Measurements from ENCODE around the gene SEC31B.

- TF ChIP-seq CEBPB (IDR thresholded peaks at IDR 0.05) (no peak), EP300 (IDR thresholded peaks at IDR 0.05; ENCODE audit: borderline replicate concordance) (no peak), MAX (IDR thresholded peaks at IDR 0.05) (no peak; the same call in 1 of the 2 replicates)
Measured at GRCh38 chr10:100528921-100529474, 9.3 kb upstream of the SEC31B start.

All from Ishikawa (cell line).